HG02642 (cell line): ENCODE data around the gene CST9.
"Not testable (repeated sequence)": the region's sequence is repeated elsewhere in the genome, so short reads cannot be mapped to it uniquely, and the experiment has no call there.

ENCODE experiments used
- ATAC-seq: cut with Tn5 transposase; IDR thresholded peaks from one replicate; pipeline ENCODE4 v1.9.1; 2021; ENCODE audit warnings: mild to moderate bottlenecking; ENCODE audit not compliant: unreplicated experiment, poor library complexity

Gene CST9

DNA sequence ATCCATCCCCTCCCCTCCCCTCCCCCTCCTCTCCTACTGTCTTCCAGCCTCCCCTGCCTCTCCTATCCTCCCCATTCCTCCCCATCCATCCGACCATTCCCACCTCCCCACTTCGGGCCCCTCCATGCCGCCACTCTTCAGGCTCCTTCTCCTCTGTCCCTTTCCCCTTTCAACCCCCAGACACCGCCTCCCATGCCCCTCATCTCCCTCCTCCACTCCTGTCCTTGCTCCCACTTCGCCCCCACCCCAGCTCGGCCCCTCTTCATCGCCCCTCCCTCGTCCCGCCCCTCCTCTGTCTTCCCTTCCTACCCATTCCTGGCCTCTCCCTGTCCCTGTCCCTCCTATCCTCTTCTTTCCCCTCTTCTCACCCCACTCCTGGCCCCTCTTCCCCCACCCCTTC lies 32.6 kb upstream of the CST9 start:
- no peak for ATAC-seq

DNA sequence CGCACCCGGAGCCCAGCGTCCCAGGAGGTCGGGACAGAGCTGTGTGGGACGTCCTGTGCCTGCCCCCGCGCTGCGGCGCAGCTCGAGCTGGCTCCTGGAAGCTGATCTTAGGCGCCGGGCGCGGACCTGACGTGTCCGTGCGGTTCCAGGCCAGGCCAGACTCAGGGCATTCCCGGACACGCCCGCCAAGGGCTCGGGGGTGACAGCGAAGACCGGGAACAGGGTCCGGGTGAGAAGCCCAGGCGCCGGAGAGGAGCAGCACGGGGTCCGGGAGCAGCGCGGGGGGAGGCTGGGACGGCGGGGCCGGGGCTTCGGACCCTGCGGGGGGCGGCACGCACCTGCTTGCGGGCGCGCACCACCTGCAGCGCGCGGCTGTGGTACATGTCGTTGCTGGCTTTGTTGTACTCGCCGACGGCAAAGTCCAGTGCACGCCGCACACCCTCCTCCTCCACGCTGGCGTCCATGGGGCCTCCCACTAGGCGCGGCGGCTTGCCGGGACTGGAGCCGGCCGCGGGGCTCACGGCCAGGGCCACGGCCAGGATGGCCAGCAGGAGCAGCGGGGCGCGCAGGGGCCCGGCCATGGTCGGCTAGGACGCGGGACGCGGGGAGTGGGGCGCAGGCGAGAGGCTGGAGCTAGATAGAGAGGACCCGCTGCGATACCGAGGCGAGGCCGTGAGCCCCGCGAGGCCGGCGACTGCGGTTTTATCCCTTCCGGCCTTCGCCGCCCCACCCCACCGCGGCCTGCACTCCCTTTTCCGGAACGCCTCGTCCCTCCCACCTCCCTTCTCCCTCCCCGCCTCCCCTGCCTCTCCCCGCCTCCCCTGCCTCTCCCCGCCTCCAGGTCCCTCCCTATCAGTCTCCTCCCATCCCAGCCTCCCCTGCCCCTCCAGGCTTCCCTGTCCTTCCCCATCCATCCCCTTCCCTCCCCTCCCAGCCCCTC lies 31.8 kb upstream of the CST9 start, which contains the start of gene CST3:
CST3 (minus strand) TSS at position 674 of the 940 bp plus-strand sequence; CDS start at position 581, 93 bp downstream.
- peak; percentile 70 for ATAC-seq

- ATAC-seq: no peak
These were observed 31.2 kb upstream of the CST9 start for GRCh38 chr20:23636908-23637281.

GRCh38 chr20:23636182-23636907 lies 30.6 kb upstream of the CST9 start:
- no peak for ATAC-seq

- not testable (repeated sequence) for ATAC-seq
These were observed 30.0 kb upstream of the CST9 start for GRCh38 chr20:23635768-23636090.

GRCh38 chr20:23634985-23635767 lies 29.5 kb upstream of the CST9 start:
- ATAC-seq: no peak

GRCh38 chr20:23634044-23634801 lies 28.5 kb upstream of the CST9 start:
- ATAC-seq: no peak

GRCh38 chr20:23632711-23633573 lies 27.2 kb upstream of the CST9 start:
- ATAC-seq: no peak

GRCh38 chr20:23631981-23632710 lies 26.4 kb upstream of the CST9 start:
- no peak for ATAC-seq

- no peak for ATAC-seq
These were observed 25.6 kb upstream of the CST9 start for GRCh38 chr20:23631226-23631822.

DNA sequence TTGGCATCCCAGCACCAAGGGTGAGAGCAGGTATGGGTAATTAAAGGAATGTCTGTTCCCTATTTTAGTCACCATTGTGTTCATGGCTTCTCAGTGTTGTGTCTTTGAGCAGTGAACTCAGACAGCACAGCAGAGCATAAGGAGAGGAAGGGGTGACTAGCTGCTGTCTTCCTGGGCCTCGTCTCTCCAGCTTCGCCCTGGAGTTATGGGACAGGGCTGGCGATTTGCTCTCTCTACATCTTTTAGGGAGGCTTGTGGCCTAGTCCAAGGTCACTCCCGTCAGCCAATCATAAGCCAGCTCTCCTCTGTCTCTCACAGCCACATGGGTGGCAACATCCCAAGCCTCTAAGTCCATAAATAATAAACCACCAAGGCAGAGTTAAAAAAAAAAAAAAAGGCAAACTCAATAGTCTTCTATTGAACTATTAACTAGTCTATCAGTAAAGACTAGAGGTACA lies 24.7 kb upstream of the CST9 start:
- ATAC-seq: no peak

- no peak for ATAC-seq
These were observed 24.1 kb upstream of the CST9 start for GRCh38 chr20:23629542-23630391.

DNA sequence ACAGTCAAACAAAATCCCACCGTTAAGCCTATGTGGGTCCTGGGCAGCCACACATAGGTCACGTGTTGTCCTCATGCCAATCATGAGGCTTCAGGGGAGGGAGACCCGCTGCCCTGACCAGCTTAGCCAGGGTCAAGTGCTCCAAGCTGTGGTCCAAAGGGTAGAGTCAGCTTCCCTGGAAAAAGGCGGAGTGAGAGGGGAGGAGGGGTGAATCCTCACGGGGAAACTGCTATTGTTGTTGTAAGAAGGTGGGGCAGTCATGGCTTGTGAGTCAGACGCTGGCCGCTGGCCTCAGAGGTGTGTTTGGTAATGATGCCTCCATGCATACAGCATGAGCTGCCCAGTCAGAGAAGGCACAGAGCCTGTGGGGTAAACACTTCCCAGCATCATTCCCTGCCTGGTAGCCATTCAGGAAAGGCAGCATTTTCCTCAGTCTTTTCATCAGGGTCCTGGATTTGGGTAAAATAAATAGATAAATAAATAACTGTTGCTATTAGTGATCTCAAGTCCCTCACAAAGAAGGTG lies 23.4 kb upstream of the CST9 start:
- ATAC-seq: no peak

GRCh38 chr20:23628402-23629016 lies 22.8 kb upstream of the CST9 start:
- no peak for ATAC-seq

- ATAC-seq: no peak
These were observed 21.8 kb upstream of the CST9 start for GRCh38 chr20:23627501-23627900.

DNA sequence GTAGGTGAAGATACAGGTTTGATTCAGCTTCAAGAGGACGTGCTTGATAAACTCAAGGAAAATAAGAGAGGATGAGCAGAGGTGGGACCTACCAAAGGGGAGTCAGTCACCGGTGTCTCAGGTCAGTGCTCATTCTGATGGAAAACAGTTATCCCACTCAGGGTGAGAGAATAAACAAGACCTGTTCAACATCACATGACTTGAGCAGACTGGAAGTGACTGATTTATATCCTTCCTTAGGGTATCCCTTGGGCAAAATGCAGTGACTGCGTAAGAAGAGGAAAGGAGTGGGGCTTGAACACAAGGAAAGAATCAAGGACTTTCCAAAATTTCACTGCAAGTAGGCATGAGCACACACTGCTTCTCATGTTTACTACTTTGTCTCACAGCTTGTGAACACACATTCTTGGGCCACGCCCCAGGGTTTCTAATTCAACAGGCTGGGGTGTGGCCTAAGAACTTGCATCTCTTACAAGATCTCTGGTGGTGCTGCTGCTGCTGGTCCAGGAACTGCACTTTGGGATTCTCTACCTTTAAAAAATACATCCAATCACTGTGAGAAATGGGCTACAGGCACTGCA lies 20.4 kb upstream of the CST9 start:
- no peak for ATAC-seq
